Body of pancreas (tissue), 4 donors: ENCODE data around the gene PRMT7.

Source experiments
- POLR2A ChIP-seq, 3 donors: fragments of 450-650 bp; IDR thresholded peaks; one replicate each; pipeline ENCODE4 v1.6.1; 2016; ENCODE audit warnings: antibody characterized with exemption in 3 of 3, mild to moderate bottlenecking in 2 of 3
- TF ChIP-seq, protein P1 (sequence below), 7 experiments: fragments of 450-650 bp in 4 of 7; fragments of 200-600 bp in 3 of 7; sonication (generic) in 3 of 7; IDR thresholded peaks; one replicate each; pipeline ENCODE4 v1.5.1; 2016 to 2019; ENCODE audit warnings: antibody characterized with exemption in 7 of 7

DNA sequence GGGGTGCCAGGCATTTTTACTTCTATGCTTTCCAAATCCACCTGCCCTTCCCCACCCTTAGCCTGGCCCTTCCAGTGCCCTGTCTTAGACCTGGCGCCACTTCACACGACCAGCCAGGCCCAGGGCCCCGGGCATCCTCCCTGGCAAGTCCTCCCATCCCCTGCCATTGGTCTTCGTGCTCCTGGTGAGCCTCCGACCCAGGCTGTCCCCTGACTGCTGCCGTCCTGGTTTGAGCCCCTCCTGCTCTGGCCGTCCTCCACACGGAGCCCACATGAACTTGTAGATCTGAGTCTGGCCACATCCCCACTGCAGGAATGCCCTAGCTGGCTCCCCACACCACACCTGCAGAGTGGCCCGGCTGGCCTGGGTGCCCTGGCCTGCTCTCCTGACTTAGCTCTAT, 44.0 kb downstream of the PRMT7 start:
- TF ChIP-seq, protein P1, sequence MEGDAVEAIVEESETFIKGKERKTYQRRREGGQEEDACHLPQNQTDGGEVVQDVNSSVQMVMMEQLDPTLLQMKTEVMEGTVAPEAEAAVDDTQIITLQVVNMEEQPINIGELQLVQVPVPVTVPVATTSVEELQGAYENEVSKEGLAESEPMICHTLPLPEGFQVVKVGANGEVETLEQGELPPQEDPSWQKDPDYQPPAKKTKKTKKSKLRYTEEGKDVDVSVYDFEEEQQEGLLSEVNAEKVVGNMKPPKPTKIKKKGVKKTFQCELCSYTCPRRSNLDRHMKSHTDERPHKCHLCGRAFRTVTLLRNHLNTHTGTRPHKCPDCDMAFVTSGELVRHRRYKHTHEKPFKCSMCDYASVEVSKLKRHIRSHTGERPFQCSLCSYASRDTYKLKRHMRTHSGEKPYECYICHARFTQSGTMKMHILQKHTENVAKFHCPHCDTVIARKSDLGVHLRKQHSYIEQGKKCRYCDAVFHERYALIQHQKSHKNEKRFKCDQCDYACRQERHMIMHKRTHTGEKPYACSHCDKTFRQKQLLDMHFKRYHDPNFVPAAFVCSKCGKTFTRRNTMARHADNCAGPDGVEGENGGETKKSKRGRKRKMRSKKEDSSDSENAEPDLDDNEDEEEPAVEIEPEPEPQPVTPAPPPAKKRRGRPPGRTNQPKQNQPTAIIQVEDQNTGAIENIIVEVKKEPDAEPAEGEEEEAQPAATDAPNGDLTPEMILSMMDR (IDR thresholded peaks at IDR 0.05) = no peak
- no peak for TF ChIP-seq POLR2A (IDR thresholded peaks at IDR 0.05)
